Measurements from ENCODE around the gene ARG1. TPM values are rescaled to one million over a fixed set of nuclear protein-coding genes. Genes with fewer than 3 reads are reported as not detected.

Gene ARG1
- total and polyA plus RNA-seq, 8 donors: 0.30 to 2.2 (median 2.2) TPM; not detected in 5

DNA sequence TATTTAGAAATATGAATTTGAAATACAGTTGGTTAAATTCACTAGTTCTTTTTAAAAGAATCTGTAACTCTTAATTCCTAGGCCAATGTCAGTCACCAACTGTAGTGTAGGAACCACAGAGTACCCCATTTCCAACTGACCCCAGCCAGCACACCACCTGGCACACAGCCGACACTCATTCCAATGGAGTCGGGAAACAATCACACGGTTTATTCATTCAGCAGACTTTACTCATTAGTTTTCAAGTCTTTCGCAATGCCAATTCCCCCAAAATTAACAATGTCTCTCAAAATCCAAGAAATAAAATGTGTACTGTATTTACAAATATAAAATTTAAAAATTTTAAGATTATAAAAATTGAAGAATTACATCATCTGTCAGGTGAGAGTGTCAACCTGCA is 13.5 kb downstream of the ARG1 start:
- no peaks in the 10 kb centered on the region for H3K27me3 ChIP-seq
- H3K27ac ChIP-seq: no peak overlapping the region
- H3K4me1 ChIP-seq: no peaks in the 10 kb centered on the region
- no peak overlapping the region for H3K4me3 ChIP-seq
- no peak for DNase-seq
- no peaks in the 10 kb centered on the region for H3K9me3 ChIP-seq
- 88 to 96% (median 92%) methylated on average over 4 of the region's 4 CpGs for WGBS, 5 donors
- peaks cover 44 to 100% (median 99%) of the 10 kb centered on the region in 4 donors for H3K36me3 ChIP-seq
- intact Hi-C loops (cut with DNase I; ENCODE audit: low total_unique reads): no loop called here
- TF ChIP-seq, protein P1, sequence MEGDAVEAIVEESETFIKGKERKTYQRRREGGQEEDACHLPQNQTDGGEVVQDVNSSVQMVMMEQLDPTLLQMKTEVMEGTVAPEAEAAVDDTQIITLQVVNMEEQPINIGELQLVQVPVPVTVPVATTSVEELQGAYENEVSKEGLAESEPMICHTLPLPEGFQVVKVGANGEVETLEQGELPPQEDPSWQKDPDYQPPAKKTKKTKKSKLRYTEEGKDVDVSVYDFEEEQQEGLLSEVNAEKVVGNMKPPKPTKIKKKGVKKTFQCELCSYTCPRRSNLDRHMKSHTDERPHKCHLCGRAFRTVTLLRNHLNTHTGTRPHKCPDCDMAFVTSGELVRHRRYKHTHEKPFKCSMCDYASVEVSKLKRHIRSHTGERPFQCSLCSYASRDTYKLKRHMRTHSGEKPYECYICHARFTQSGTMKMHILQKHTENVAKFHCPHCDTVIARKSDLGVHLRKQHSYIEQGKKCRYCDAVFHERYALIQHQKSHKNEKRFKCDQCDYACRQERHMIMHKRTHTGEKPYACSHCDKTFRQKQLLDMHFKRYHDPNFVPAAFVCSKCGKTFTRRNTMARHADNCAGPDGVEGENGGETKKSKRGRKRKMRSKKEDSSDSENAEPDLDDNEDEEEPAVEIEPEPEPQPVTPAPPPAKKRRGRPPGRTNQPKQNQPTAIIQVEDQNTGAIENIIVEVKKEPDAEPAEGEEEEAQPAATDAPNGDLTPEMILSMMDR (IDR thresholded peaks at IDR 0.05): no peak
- TF ChIP-seq POLR2AphosphoS5 (IDR thresholded peaks at IDR 0.05) (no peak), EP300 (IDR thresholded peaks at IDR 0.05) (no peak), POLR2A (IDR thresholded peaks at IDR 0.05) (no peak)

DNA sequence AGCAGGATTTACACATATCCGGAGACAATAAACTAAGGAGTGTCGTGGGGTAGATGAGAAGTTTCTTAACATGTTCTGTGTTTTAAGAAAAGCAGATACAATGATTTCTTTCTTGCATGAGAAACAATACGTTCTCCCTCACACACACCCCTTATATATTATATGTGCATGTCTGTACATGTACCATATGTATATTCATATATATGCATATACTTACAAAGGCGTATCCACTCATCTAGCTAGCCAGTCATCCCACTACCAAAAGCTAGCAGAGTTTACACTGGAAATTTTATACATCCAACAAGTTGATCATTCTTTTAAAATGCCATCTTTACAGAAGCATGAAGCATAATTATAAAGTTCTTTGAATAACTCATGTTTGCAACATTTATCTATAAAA is 14.9 kb downstream of the ARG1 start:
- no peak overlapping the region for H3K27ac ChIP-seq
- H3K36me3 ChIP-seq: peaks cover 50 to 100% (median 100%) of the 10 kb centered on the region in 4 donors
- WGBS, 5 donors: 90 to 97% (median 95%) methylated on average over 4 of the region's 4 CpGs
- no peaks in the 10 kb centered on the region for H3K4me1 ChIP-seq
- no peak for TF ChIP-seq POLR2AphosphoS5 (IDR thresholded peaks at IDR 0.05)
- TF ChIP-seq, protein P1 (IDR thresholded peaks at IDR 0.05): no peak
- TF ChIP-seq EP300 (IDR thresholded peaks at IDR 0.05): no peak
- TF ChIP-seq POLR2A (IDR thresholded peaks at IDR 0.05): no peak
- no peak overlapping the region for H3K4me3 ChIP-seq
- H3K27me3 ChIP-seq: no peaks in the 10 kb centered on the region
- intact Hi-C loops (cut with DNase I; ENCODE audit: low total_unique reads): no loop called here
- DNase-seq: no peak
- no peaks in the 10 kb centered on the region for H3K9me3 ChIP-seq

DNA sequence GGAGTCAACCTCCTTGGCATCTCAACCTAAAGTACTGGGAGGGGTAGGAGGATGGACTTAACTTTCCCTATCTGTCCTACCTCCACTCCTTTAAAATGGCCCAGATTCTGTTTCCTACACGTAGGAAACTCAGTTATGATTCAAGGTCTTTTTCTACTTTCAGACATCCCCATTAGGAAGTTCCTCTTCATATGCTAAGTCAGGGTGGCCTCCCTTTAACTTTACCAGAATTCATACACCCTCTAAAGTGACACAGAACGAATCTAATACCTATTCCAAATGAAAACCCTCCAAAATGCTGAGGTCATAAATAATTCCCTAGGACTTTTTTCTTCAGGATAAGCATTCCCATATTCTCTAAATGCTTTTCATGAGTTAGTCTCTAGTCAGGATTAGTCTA is 15.6 kb downstream of the ARG1 start:
- TF ChIP-seq, protein P1 (IDR thresholded peaks at IDR 0.05): no peak
- TF ChIP-seq POLR2AphosphoS5 (IDR thresholded peaks at IDR 0.05): no peak
- no peak for TF ChIP-seq EP300 (IDR thresholded peaks at IDR 0.05)
- no peak for TF ChIP-seq POLR2A (IDR thresholded peaks at IDR 0.05)
- intact Hi-C loops (cut with DNase I; ENCODE audit: low total_unique reads): no loop called here
- Histone ChIP-seq H3K9me3 (no peaks in the 10 kb centered on the region), H3K27ac (no peak overlapping the region), H3K27me3 (no peaks in the 10 kb centered on the region), H3K4me3 (no peak overlapping the region), H3K36me3 (peaks cover 55 to 100% (median 100%) of the 10 kb centered on the region in 4 donors), H3K4me1 (no peaks in the 10 kb centered on the region)
- DNase-seq: no peak
- WGBS, 5 donors: 86 to 94% (median 90%) methylated on average over 2 of the region's 2 CpGs

DNA sequence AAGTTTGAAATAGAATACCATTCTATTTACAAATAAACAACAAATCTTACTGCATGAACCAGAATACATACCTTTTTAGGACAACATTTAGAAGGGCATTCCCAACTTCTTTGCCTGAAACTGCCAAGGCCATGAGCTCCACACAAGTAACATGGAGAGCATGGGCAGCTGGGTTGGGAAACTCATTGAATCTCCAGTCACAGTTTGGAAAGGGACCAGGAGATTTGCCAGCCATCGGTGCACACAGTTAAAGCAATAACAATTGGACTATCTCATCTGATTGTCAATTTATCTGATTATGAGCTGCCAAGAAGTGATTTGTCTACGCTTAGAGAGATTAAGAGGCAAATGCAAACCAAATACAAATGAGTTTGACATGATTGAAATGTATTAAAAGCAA is 19.9 kb downstream of the ARG1 start:
- DNase-seq: no peak
- H3K4me1 ChIP-seq: no peaks in the 10 kb centered on the region
- H3K9me3 ChIP-seq: no peaks in the 10 kb centered on the region
- TF ChIP-seq, protein P1 (IDR thresholded peaks at IDR 0.05): no peak
- H3K4me3 ChIP-seq: no peak overlapping the region
- H3K27ac ChIP-seq: no peak overlapping the region
- 40 to 70% (median 49%) methylated on average over 2 of the region's 2 CpGs for WGBS, 5 donors
- intact Hi-C loops (cut with DNase I; ENCODE audit: low total_unique reads): no loop called here
- peaks cover 74 to 100% (median 100%) of the 10 kb centered on the region in 4 donors for H3K36me3 ChIP-seq
- no peaks in the 10 kb centered on the region for H3K27me3 ChIP-seq
